Measurements from ENCODE around the gene FRMD8. TPM values are rescaled to one million over a fixed set of nuclear protein-coding genes. Genes with fewer than 3 reads are reported as not detected.

FRMD8 gene
- total RNA-seq, 1 donor from 2014 or later, result 22.6 TPM

GRCh38 chr11:65376138-65376713 is 10.2 kb upstream of the FRMD8 start:
- intact Hi-C loops (cut with DNase I), result no loop called here
- ATAC-seq, result no peak
- Histone ChIP-seq H3K27me3 (ENCODE audit: low read depth) (no peaks in the 10 kb centered on the region), H3K4me3 (no peak overlapping the region), H3K4me1 (peaks cover 14% of the 10 kb centered on the region), H3K27ac (no peak overlapping the region), H3K9me3 (no peaks in the 10 kb centered on the region), H3K36me3 (no peaks in the 10 kb centered on the region)
- no peak for DNase-seq
- no peak for TF ChIP-seq CTCF (IDR thresholded peaks at IDR 0.05)

DNA sequence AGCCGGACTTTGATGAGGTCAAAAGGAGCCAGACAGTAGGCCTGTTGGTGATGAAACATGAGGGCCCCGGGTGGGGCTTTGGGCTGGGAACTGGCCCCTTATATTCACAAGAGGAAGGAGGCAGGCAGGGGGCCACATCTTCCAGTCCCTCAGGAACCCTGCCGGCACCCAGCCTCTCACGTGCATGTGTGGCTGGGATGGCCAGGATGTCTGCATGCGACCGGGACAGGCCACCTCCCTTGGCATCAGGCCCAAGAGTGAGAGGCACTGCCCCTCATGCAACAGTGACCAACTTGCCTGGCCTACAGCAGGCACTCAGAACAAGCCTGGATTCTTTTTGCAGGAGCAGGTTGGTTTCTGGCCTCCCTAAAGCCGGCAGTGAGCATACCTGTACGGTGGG is 9.4 kb upstream of the FRMD8 start:
- no peak for TF ChIP-seq CTCF (IDR thresholded peaks at IDR 0.05)
- ATAC-seq (no peak), DNase-seq (no peak)
- Histone ChIP-seq H3K4me3 (no peak overlapping the region), H3K4me1 (peaks cover 18% of the 10 kb centered on the region), H3K27me3 (ENCODE audit: low read depth) (no peaks in the 10 kb centered on the region), H3K27ac (no peak overlapping the region), H3K9me3 (no peaks in the 10 kb centered on the region), H3K36me3 (no peaks in the 10 kb centered on the region)
- intact Hi-C loops (cut with DNase I), result no loop called here

DNA sequence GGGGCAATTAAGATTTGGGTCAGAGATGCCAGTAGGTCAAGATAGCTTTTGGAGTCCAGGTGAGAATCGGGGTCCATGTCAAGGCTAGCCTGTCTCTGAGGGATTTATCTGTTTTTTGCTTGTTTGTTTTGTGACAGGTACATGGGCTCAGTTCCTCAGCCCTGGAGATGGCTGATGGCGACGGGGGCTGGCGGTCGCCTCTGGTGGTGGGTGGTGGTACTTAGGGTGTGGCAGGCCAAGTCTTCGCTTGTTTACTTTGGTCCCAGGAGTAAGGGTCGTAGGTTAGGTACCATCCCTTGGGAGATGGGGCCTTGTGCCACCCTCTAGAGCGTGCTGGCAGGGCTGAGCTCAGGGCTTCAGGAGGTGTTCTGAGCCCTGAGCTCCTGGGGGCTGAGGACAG is 8.7 kb upstream of the FRMD8 start:
- H3K27ac ChIP-seq, result no peak overlapping the region
- ATAC-seq, result no peak
- intact Hi-C loops (cut with DNase I), result no loop called here
- no peak for DNase-seq
- no peaks in the 10 kb centered on the region for H3K9me3 ChIP-seq
- H3K36me3 ChIP-seq, result no peaks in the 10 kb centered on the region
- H3K4me3 ChIP-seq, result no peak overlapping the region
- no peaks in the 10 kb centered on the region for H3K27me3 ChIP-seq (ENCODE audit: low read depth)
- H3K4me1 ChIP-seq, result peaks cover 26% of the 10 kb centered on the region
- TF ChIP-seq CTCF (IDR thresholded peaks at IDR 0.05), result no peak

DNA sequence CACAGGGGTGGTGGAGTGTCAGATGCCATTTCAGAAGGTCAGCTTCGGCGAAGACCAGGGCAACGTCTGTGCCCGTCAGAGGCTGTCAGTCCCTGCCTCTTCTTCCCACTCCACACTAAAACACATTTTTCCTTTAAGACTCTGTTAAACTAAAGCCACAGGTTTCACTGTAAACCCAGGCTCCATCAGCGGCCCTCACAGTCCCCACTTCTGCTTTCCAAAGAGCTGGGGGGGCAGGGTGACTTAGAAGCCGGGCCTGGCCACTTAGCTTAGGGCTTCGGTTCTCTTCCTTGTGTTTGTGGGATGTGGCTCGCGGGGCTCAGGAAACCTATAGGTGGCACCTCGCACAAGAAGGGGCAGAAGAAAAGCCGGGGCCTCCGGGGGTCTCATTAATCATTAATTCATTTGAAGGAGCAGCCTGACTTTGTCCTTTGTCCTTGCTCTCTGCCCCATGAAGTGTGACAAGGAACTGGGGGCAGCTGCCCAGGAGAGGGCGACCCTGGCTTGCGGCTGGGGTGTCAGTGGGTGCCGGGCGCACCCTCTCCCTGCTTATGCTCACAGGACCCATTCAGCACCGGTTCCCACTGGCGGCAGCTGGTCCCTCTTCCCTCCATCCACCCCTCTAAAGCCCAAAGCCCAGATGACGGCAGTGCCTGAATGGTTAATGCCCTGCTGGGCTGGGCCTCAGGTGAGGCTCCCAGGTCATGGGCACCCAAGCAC is 8.1 kb upstream of the FRMD8 start:
- no peak for TF ChIP-seq CTCF (IDR thresholded peaks at IDR 0.05)
- no peaks in the 10 kb centered on the region for H3K27me3 ChIP-seq (ENCODE audit: low read depth)
- peaks cover 32% of the 10 kb centered on the region for H3K4me1 ChIP-seq
- intact Hi-C loops (cut with DNase I), result no loop called here
- H3K4me3 ChIP-seq, result no peak overlapping the region
- ATAC-seq, result no peak
- H3K36me3 ChIP-seq, result no peaks in the 10 kb centered on the region
- H3K9me3 ChIP-seq, result no peaks in the 10 kb centered on the region
- no peak for DNase-seq
- no peak overlapping the region for H3K27ac ChIP-seq

- intact Hi-C loops (cut with DNase I), result no loop called here
- H3K27me3 ChIP-seq (ENCODE audit: low read depth), result no peaks in the 10 kb centered on the region
- no peaks in the 10 kb centered on the region for H3K36me3 ChIP-seq
- no peak for TF ChIP-seq CTCF (IDR thresholded peaks at IDR 0.05)
- DNase-seq (no peak), ATAC-seq (no peak)
- no peaks in the 10 kb centered on the region for H3K9me3 ChIP-seq
- no peak overlapping the region for H3K27ac ChIP-seq
- no peak overlapping the region for H3K4me3 ChIP-seq
- peaks cover 39% of the 10 kb centered on the region for H3K4me1 ChIP-seq
These were observed 7.4 kb upstream of the FRMD8 start for GRCh38 chr11:65378928-65379638.
